GM12892 (cell line): Measurements from ENCODE around the gene ITGB5.

Experiments used
- DNase-seq: peaks from one replicate; pipeline ENCODE4 v3.0.0; 2011; ENCODE audit not compliant: insufficient read length
- FAIRE-seq: peaks from 2 replicates; lab custom pipeline; 2011; peaks lifted over from hg19 to GRCh38; lab: Jason Lieb, UNC
- POLR2A ChIP-seq: IDR thresholded peaks from 2 replicates; pipeline ENCODE4 v1.6.1; 2011; ENCODE audit warnings: low read depth, low read length, control low read depth
- POLR2AphosphoS5 ChIP-seq: IDR thresholded peaks from 2 replicates; pipeline ENCODE4 v1.6.1; 2011; ENCODE audit warnings: low read depth, low read length, control low read depth
- TAF1 ChIP-seq: IDR thresholded peaks from 2 replicates; pipeline ENCODE4 v1.6.1; 2011; ENCODE audit warnings: low read depth, mild to moderate bottlenecking, control low read depth, low read length, borderline replicate concordance

ITGB5 gene

DNA sequence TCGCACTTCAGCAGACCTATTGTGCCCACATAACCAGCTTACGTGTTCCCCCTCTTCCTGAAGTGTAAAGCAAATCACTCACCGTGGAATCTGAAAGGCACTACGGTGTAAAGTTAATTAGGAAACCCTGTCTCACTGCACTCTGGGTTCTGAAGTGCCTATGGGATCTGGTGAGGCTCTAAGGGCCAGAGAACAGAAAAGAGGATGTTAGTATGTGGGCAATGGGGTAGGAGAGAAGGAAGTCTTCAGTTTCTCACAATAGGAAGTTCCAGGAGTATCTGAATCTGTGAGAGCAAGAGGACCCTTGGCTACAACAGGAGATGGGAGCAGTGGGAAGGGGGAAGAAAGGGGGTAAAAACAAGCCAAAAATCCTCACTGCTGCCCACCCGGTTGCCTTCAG is 71.4 kb downstream of the ITGB5 start:
- no peak for FAIRE-seq
- TF ChIP-seq POLR2AphosphoS5 (no peak), POLR2A (no peak), TAF1 (no peak)
- no peak for DNase-seq

DNA sequence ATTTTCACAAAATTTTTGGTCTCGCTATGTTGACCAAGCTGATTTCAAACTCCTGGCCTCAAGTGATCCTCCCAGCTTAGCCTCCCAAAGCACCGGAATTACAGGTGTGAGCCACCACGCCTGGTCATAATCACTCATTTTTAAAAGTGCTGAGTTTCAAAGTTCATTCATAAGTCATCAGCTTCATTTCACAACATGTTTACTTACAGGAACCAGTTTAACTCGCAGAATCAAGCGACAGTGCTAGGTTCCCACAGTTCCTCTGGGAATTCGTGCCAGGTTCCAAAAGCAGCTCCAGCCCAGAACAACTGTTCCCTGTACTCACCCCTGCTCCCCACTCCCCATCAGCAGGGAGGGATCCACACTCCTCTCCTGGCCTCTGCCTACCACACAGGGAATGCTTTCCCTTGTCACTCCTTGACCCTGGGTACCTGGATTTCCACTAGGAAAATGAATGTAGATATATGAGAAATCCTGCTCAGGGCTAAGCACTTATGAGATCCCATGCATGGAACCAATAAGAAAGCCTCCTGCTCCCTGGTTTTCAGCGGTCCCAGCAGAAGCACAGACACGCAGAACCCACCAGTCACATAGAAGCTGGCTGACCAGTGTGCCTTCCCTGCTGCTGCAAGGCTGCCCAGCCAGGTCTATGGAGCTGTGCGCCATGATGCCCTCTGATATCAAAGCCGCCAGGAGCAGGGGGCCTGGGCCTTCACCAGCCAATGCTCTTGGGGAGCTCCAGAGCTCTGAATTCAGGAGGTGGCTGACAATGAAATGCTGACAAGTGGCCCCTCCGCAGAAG is 72.3 kb downstream of the ITGB5 start:
- TF ChIP-seq POLR2AphosphoS5 = no peak
- TF ChIP-seq TAF1 = no peak
- TF ChIP-seq POLR2A = no peak
- DNase-seq (no peak), FAIRE-seq (no peak)

DNA sequence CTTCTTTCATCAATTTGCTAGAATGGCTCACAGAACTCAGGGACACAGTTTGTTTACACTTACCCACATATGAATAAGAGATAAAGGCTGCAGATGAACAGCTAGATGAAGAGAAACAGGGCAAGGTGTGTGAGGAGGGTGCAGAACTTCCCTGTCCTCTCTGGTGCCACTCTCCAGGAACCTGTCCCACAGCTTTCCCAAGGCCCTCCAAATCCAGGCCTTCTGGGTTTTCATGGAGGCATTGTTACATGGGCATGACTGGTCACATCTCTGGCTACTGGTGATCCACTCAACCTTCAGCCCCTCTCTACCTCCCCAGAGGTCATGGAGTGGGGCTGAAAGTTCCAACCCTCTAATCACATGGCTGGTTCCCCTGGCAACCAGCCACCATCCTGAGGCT is 73.6 kb downstream of the ITGB5 start:
- FAIRE-seq (no peak), DNase-seq (no peak)
- TF ChIP-seq POLR2AphosphoS5 = no peak
- TF ChIP-seq POLR2A = no peak
- no peak for TF ChIP-seq TAF1

DNA sequence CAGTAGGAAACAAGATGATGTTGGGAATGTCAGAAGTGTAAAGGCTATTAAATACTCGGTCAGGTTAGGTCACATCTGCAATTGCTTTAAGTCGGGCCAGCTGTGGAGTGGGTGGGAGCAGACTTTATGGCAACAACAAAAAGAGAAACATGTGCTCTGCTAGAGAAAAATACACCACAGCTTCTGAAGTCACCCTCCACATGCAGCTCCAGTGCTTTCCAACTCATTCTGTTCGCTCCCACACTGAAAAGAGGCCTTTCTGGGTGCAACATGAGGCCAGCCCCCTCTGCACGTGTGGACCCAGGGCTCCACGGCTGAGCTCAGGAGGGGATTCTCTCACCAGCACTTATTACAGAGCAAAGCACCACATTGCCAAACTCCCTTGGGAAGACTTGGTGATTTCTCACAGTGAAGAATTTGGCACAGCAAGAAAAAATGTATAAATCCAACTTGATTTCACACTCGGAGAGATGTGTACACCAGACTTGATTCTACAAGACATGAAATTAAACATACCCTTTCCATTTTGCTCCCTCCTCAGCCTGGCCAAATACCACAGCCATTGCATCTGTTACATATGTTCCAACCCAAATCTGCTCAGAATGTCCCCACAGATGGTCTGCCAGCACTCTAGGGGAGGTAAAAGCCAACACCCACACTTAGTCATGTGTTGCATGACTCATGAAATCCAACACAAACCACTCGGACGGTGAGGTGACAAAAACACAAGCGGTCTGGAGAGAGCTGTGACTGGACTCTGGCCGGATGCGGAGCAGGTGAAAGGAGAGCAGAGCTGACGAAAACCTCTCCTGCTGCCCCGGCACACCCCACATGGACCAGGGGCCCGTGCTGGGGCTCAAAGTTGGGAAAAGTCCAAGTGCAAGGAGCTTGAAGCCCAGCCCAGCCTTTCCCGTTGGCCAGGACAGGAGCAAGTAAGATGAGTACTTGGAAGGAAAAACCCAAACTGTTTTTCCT is 74.6 kb downstream of the ITGB5 start:
- DNase-seq = no peak
- no peak for TF ChIP-seq TAF1
- no peak for TF ChIP-seq POLR2AphosphoS5
- TF ChIP-seq POLR2A = no peak
- FAIRE-seq = no peak

DNA sequence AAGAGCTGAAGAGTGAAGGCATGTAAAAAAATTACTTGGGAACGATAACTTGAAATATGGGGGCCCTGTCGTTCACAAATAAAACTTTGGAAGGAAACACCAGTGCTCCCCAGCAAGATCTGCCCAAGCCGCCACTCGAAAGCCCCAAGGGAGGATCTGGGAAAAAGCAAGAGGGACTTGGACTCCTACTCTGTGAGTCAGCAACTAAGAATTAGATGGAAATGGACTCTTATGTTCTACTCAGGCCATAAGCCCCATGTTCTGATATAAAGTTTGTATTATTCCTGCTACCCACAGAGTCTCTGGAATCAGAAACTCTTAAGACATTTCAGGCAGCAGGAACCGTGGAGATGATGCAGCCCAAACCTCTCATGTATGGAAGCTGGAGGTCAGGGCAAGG is 75.7 kb downstream of the ITGB5 start:
- DNase-seq (no peak), FAIRE-seq (no peak)
- TF ChIP-seq POLR2A = no peak
- no peak for TF ChIP-seq POLR2AphosphoS5
- no peak for TF ChIP-seq TAF1

DNA sequence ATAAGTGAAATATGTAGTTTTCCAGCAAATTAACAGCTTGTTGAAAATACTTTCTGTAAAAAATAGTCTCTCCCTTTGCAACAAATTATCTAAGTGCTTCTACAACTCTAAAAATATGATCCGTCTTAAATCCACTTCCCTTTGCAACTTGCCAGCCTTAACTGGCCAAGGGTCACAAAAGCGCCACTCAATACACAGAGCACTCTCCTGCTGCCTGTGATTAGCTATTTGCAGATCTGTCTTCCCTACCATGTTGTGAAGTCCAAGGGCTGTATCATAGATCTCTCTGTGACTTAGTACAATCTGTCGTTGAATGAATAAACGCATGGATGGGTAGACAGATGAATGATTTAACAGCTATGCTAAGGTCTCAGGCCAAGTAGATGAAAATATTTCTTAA is 76.2 kb downstream of the ITGB5 start:
- FAIRE-seq = no peak
- no peak for TF ChIP-seq POLR2AphosphoS5
- TF ChIP-seq POLR2A = no peak
- TF ChIP-seq TAF1 = no peak
- DNase-seq = no peak

DNA sequence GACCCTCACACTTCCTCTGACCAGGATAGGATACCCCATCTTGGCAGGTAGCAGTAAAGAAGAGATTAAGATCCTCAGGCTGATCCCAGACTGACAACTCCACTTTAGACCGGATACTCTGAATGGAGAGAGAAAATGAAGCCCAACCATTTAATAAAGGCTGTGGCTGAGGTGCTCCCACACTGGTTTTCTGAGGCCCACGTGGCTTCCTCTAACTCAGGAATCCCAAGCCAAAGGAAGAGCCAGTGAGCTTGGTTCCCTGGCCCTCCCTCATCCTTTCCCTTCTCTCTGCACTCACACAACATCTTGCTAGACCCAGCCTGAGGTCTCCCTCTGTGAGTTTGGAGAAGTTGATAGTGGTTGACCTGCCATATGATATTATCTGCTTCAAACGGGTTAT is 78.1 kb downstream of the ITGB5 start:
- DNase-seq = no peak
- TF ChIP-seq POLR2AphosphoS5 = no peak
- no peak for TF ChIP-seq POLR2A
- no peak for TF ChIP-seq TAF1

DNA sequence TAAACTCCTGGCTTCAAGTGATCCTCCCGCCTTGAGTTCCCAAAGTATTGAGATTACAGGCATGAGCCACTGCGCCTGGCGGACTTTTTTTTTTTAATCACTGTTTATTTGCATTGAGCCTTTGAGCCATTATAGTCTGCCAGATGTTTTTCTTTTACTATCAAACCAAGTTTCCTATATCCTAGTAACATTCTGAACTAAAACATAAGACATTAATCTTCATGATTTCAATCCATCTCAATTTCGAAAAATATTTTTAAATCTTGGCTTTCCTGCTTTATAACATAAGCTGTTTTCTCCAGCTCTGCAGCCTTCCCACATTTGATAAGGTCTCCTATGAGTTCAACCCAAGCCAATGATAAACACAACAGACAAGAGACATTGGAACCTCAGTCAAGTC is 81.5 kb downstream of the ITGB5 start:
- FAIRE-seq (no peak), DNase-seq (no peak)
- no peak for TF ChIP-seq TAF1
- TF ChIP-seq POLR2A = no peak
- TF ChIP-seq POLR2AphosphoS5 = no peak

More for the DNA sequence above, 78.1 kb downstream of the ITGB5 start:
- no peak for FAIRE-seq

DNA sequence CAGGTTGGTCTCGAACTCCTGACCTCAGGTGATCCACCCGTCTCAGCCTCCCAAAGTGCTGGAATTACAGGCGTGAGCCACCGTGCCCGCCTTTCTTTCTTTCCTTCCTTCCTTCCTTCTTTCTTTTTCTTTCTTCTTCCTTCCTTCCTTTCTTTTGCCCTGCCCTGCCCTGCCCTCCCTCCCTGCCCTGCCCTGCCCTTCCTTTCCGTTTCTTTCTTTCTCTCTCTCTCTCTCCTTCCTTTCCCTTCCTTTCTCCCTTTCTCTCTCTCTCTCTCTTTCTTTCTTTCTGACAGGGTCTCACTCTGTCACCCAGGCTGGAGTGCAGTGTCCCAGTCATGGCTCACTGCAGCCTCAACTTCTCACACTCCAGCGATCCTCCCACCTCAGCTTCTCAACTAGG is 82.3 kb downstream of the ITGB5 start:
- TF ChIP-seq POLR2A (no peak), TAF1 (no peak), POLR2AphosphoS5 (no peak)
- no peak for DNase-seq
- no peak for FAIRE-seq

DNA sequence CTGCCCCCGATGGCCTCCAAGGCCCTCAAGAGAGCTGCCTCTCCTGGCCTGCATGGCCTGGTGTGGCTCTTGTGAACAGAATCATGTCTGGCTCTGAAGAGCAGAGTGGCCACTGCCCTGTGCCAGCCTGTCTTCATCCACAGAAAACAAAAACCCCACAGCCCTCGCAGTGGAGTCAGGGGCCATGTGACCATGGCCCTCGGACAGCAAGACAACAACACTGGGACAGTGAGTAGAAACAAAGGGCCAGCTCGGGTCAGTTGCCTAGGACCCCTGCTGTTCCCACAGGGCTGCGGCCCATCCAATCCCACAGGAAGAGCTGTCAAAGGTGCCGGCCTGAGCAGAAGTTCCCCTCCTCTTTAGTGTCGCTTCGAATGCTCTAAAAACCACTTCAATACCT is 84.5 kb downstream of the ITGB5 start:
- DNase-seq (no peak), FAIRE-seq (no peak)
- TF ChIP-seq POLR2AphosphoS5 = no peak
- no peak for TF ChIP-seq TAF1
- TF ChIP-seq POLR2A = no peak

DNA sequence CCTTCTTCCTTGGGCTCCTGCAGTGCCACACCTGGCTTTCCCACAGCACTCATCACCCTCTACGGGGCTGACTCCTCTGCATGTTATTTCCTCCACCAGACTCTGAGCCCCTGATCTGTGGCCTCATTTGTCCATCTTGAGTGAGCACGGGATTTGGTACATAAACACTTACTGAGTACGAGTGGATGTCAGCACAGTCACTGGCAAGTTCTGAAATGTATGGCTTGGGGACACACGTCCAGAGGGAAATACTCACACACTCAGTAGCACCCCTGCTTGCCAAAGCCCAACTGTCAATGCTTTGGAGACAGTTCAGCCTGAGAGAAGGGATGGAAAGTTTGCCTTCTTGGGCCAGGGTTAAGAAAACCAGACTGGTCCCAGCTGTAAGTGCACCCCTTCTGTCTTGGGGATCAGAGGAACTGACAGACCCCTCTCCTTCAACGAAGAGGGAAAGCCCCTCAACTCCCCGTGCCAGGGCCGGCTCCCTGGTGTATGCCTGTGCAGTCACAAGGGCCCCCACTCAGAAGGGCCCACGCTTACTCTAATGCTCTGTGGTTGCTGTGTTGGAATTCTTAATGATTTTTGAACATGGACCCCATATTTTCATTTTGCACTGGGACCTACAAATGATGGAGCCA is 85.0 kb downstream of the ITGB5 start:
- TF ChIP-seq POLR2AphosphoS5 = no peak
- TF ChIP-seq TAF1 = no peak
- no peak for TF ChIP-seq POLR2A
- DNase-seq (no peak), FAIRE-seq (no peak)
